DOHH2 (cell line): Measurements from ENCODE around the gene UNG.

Source experiments
- EZH2phosphoT487 ChIP-seq: fragments of 200-600 bp; sonication (generic); IDR thresholded peaks from 2 replicates; pipeline ENCODE4 v1.6.1; 2017; ENCODE audit warnings: borderline replicate concordance, mild to moderate bottlenecking, antibody characterized with exemption, low read length, moderate library complexity, mixed read lengths
- TF ChIP-seq, protein P1 (sequence below): fragments of 200-600 bp; sonication (generic); IDR thresholded peaks from one replicate; pipeline ENCODE4 v1.5.1; 2014; ENCODE audit warnings: antibody characterized with exemption, mild to moderate bottlenecking, low read depth, low read length; ENCODE audit not compliant: poor library complexity, severe bottlenecking

DNA sequence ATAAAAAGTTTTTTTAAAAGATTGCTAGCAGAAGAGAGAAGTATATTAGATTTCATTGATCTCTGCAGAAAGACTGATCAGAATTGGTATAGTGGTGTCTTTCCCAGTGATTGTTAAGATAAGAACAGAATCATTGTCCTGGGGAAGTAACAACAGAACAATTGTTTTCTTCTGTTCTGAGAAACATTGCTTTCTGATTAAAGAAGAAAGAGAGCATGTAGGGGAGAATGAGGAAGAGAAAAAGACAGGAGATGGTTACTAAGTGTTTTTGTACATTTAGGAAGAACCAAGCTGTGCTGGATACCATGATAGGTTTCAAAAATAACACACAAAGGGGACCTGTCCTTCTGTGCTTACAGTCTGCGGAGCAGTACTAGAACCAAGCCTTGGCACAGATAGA is 40.0 kb upstream of the UNG start:
- TF ChIP-seq, protein P1, sequence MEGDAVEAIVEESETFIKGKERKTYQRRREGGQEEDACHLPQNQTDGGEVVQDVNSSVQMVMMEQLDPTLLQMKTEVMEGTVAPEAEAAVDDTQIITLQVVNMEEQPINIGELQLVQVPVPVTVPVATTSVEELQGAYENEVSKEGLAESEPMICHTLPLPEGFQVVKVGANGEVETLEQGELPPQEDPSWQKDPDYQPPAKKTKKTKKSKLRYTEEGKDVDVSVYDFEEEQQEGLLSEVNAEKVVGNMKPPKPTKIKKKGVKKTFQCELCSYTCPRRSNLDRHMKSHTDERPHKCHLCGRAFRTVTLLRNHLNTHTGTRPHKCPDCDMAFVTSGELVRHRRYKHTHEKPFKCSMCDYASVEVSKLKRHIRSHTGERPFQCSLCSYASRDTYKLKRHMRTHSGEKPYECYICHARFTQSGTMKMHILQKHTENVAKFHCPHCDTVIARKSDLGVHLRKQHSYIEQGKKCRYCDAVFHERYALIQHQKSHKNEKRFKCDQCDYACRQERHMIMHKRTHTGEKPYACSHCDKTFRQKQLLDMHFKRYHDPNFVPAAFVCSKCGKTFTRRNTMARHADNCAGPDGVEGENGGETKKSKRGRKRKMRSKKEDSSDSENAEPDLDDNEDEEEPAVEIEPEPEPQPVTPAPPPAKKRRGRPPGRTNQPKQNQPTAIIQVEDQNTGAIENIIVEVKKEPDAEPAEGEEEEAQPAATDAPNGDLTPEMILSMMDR = no peak
- no peak for TF ChIP-seq EZH2phosphoT487
